HEK293T (cell line): ENCODE data around the gene CHD3.
A peak's percentile ranks its signal among the peaks of the same experiment; 100 is the strongest.

Experiments used
- CTCF ChIA-PET: fragments of 350-600 bp; formaldehyde crosslinking; extraction: SDS; loops from one replicate; lab custom pipeline; 2021; ENCODE audit warnings: antibody characterized with exemption, inconsistent platforms; lab: Yijun Ruan, JAX
- POLR2A ChIA-PET: fragments of 350-600 bp; formaldehyde crosslinking; extraction: SDS; loops from one replicate; lab custom pipeline; 2020; ENCODE audit warnings: antibody characterized with exemption, inconsistent platforms; lab: Yijun Ruan, JAX
- DNase-seq: peaks from one replicate; pipeline ENCODE4 v3.0.0; 2012; ENCODE audit warnings: mixed read lengths; ENCODE audit errors: extremely low spot score
- ARNT ChIP-seq: fragments of 450-650 bp; IDR thresholded peaks from 2 replicates; pipeline ENCODE4 v1.6.1; 2017; ENCODE audit warnings: mild to moderate bottlenecking
- BHLHE40 ChIP-seq: fragments of 450-650 bp; IDR thresholded peaks from 2 replicates; pipeline ENCODE4 v1.6.1; 2016; ENCODE audit warnings: mild to moderate bottlenecking, moderate library complexity, borderline replicate concordance
- CTBP1 ChIP-seq: fragments of 450-650 bp; IDR thresholded peaks from 2 replicates; pipeline ENCODE4 v1.6.1; 2016; ENCODE audit warnings: borderline replicate concordance
- ELF4 ChIP-seq: fragments of 450-650 bp; IDR thresholded peaks from 2 replicates; pipeline ENCODE4 v1.6.1; 2017; ENCODE audit warnings: antibody characterized with exemption
- FOXA1 ChIP-seq: fragments of 450-650 bp; IDR thresholded peaks from 2 replicates; pipeline ENCODE4 v1.6.1; 2016; ENCODE audit warnings: mild to moderate bottlenecking
- FOXK2 ChIP-seq: fragments of 450-650 bp; IDR thresholded peaks from 2 replicates; pipeline ENCODE4 v1.6.1; 2016; ENCODE audit warnings: mild to moderate bottlenecking
- FOXM1 ChIP-seq: fragments of 450-650 bp; IDR thresholded peaks from 2 replicates; pipeline ENCODE4 v1.6.1; 2017; ENCODE audit warnings: mild to moderate bottlenecking, borderline replicate concordance
- HDGF ChIP-seq: fragments of 450-650 bp; IDR thresholded peaks from 2 replicates; pipeline ENCODE4 v1.6.1; 2017; ENCODE audit warnings: antibody characterized with exemption, borderline replicate concordance
- L3MBTL2 ChIP-seq: fragments of 450-650 bp; conservative IDR thresholded peaks from 2 replicates; pipeline ENCODE4 v1.6.1; 2016; ENCODE audit warnings: mild to moderate bottlenecking
- LEF1 ChIP-seq: fragments of 450-650 bp; IDR thresholded peaks from 2 replicates; pipeline ENCODE4 v1.6.1; 2017; ENCODE audit warnings: mild to moderate bottlenecking, borderline replicate concordance
- NFRKB ChIP-seq: fragments of 450-650 bp; IDR thresholded peaks from 2 replicates; pipeline ENCODE4 v1.6.1; 2016; ENCODE audit warnings: mild to moderate bottlenecking, moderate library complexity
- PKNOX1 ChIP-seq: fragments of 450-650 bp; IDR thresholded peaks from 2 replicates; pipeline ENCODE4 v1.6.1; 2016
- SP1 ChIP-seq: fragments of 450-650 bp; IDR thresholded peaks from 2 replicates; pipeline ENCODE4 v1.6.1; 2017
- SUZ12 ChIP-seq: fragments of 450-650 bp; IDR thresholded peaks from 2 replicates; pipeline ENCODE4 v1.6.1; 2016; ENCODE audit warnings: mild to moderate bottlenecking
- TARDBP ChIP-seq: fragments of 450-650 bp; IDR thresholded peaks from 2 replicates; pipeline ENCODE4 v1.6.1; 2016
- ZNF384 ChIP-seq: fragments of 450-650 bp; IDR thresholded peaks from 2 replicates; pipeline ENCODE4 v1.6.1; 2016

The CHD3 gene

GRCh38 chr17:7929158-7930023 is 40.8 kb downstream of the CHD3 start, which contains the start of gene KCNAB3:
TSS of gene KCNAB3 (minus strand) at chr17:7929856. CDS start at chr17:7929435, 421 bp downstream.
- ChIA-PET CTCF (no interaction called here), POLR2A (interaction anchor here (5.2 kb wide), 1 partner anchor 16 kb away, joined by 48 read pairs; no protein-coding TSS in a partner anchor)
- TF ChIP-seq ARNT (no peak), FOXM1 (no peak)
- peak; percentile 23 for DNase-seq

GRCh38 chr17:7930841-7931631 is 42.4 kb downstream of the CHD3 start:
- TF ChIP-seq FOXM1 (no peak), NFRKB (no peak)
- no peak for DNase-seq
- ChIA-PET POLR2A (interaction anchor here (1.0 to 5.2 kb wide), 15 partner anchors 9 to 303 kb away, joined by 3 to 69 read pairs (median 5); partner anchors contain the start of genes NAA38, RNF227 and SAT2), CTCF (no interaction called here)

GRCh38 chr17:7931709-7932482 is 43.3 kb downstream of the CHD3 start, which contains the start of the genes CNTROB and TRAPPC1:
TSS of gene CNTROB (plus strand) at chr17:7932206. CDS start at chr17:7933080, 874 bp downstream.
TSS of gene TRAPPC1 (minus strand) at chr17:7931946. CDS start at chr17:7931829, 117 bp downstream.
- DNase-seq, result peak; percentile 99
- ChIA-PET CTCF (interaction anchor here (0.6 to 2.1 kb wide), 4 partner anchors 12 to 85 kb away, joined by 3 to 10 read pairs (median 6); no protein-coding TSS in a partner anchor), POLR2A (interaction anchor here (0.6 to 5.2 kb wide), 22 partner anchors 9 to 304 kb away, joined by 3 to 69 read pairs (median 4); partner anchors contain the start of genes NAA38, RNF227 and SAT2)
- no peak for TF ChIP-seq SUZ12
- TF ChIP-seq L3MBTL2, result peak; percentile 78
- no peak for TF ChIP-seq CTBP1
- peak; percentile 94 for TF ChIP-seq PKNOX1
- peak; percentile 63; the same call in 1 of the 2 replicates for TF ChIP-seq ELF4
- no peak for TF ChIP-seq SP1

GRCh38 chr17:7932483-7932891 is 43.9 kb downstream of the CHD3 start:
- ChIA-PET CTCF (interaction anchor here (0.5 to 2.1 kb wide), 7 partner anchors 13 to 887 kb away, joined by 3 to 10 read pairs (median 3); no protein-coding TSS in a partner anchor), POLR2A (interaction anchor here (0.6 to 5.2 kb wide), 24 partner anchors 9 to 305 kb away, joined by 3 to 69 read pairs (median 4); partner anchors contain the start of genes NAA38, RNF227 and SAT2)
- 0 out of 2 replicates have a peak, but pooled peaks have one; percentile 2 for TF ChIP-seq L3MBTL2
- TF ChIP-seq FOXK2, result no peak
- TF ChIP-seq ZNF384, result no peak
- no peak for TF ChIP-seq LEF1
- no peak for TF ChIP-seq ELF4
- peak; percentile 41 for DNase-seq

GRCh38 chr17:7932949-7933348 is 44.4 kb downstream of the CHD3 start:
- POLR2A ChIA-PET, result interaction anchor here (0.7 to 5.2 kb wide), 16 partner anchors 8 to 123 kb away, joined by 3 to 69 read pairs (median 6); partner anchors contain the start of genes NAA38 and RNF227
- DNase-seq, result peak; percentile 57
- CTCF ChIA-PET, result interaction anchor here (0.5 to 2.1 kb wide), 8 partner anchors 13 to 888 kb away, joined by 3 to 10 read pairs (median 4); no protein-coding TSS in a partner anchor

GRCh38 chr17:7935859-7936258 is 47.3 kb downstream of the CHD3 start:
- POLR2A ChIA-PET, result interaction anchor here (0.7 to 0.8 kb wide), 2 partner anchors 20 to 48 kb away, joined by 4 to 5 read pairs; partner anchors contain the start of gene RNF227
- CTCF ChIA-PET, result no interaction called here
- DNase-seq, result no peak
- TF ChIP-seq LEF1, result no peak
- TF ChIP-seq ZNF384, result no peak
- no peak for TF ChIP-seq TARDBP
- TF ChIP-seq BHLHE40, result no peak
- no peak for TF ChIP-seq L3MBTL2
- no peak for TF ChIP-seq CTBP1
- TF ChIP-seq SUZ12, result no peak
- TF ChIP-seq FOXA1, result no peak
- TF ChIP-seq FOXK2, result no peak
- no peak for TF ChIP-seq HDGF
- TF ChIP-seq FOXM1, result no peak
- no peak for TF ChIP-seq ELF4
- TF ChIP-seq SP1, result no peak

More at GRCh38 chr17:7932949-7933348, 44.4 kb downstream of the CHD3 start:
- TF ChIP-seq L3MBTL2, result peak; percentile 77
- TF ChIP-seq PKNOX1, result peak; percentile 86
- no peak for TF ChIP-seq NFRKB
- TF ChIP-seq ELF4, result no peak
- TF ChIP-seq FOXA1, result no peak
- no peak for TF ChIP-seq BHLHE40
- no peak for TF ChIP-seq FOXK2
- no peak for TF ChIP-seq SP1
